Measurements from ENCODE around the gene SPAM1. TPM values are rescaled to one million over a fixed set of nuclear protein-coding genes. Genes with fewer than 3 reads are reported as not detected.

SPAM1 gene
- total RNA-seq, 4 donors from 2014 or later = 1.1 TPM; not detected in 2

DNA sequence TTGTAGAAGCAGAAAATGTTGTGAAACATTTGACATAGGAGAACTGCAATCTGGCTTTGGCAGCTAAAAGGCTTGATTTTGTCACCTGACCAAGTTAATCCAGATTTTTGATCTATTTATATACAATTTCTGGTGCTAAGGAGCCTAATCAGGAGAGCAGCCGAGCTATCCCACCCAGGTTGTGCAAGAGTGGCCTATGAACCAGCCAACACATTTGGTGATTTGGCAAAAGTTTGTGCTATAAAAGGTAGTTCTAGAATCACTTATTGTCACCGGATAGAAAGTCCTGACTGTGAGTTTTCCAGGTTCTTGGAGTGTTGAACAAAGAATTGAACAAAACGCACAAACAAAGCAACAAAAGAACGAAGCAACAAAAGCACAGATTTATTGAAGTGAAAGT lies 1.4 kb upstream of the SPAM1 start:
- DNase-seq = no peak
- H3K27ac ChIP-seq = no peak overlapping the region
- H3K27me3 ChIP-seq = no peaks in the 10 kb centered on the region
- H3K4me1 ChIP-seq = peaks cover 0 to 1% (median 0%) of the 10 kb centered on the region in 4 donors
- no peak for TF ChIP-seq POLR2A (IDR thresholded peaks at IDR 0.05)
- TF ChIP-seq, protein P1, sequence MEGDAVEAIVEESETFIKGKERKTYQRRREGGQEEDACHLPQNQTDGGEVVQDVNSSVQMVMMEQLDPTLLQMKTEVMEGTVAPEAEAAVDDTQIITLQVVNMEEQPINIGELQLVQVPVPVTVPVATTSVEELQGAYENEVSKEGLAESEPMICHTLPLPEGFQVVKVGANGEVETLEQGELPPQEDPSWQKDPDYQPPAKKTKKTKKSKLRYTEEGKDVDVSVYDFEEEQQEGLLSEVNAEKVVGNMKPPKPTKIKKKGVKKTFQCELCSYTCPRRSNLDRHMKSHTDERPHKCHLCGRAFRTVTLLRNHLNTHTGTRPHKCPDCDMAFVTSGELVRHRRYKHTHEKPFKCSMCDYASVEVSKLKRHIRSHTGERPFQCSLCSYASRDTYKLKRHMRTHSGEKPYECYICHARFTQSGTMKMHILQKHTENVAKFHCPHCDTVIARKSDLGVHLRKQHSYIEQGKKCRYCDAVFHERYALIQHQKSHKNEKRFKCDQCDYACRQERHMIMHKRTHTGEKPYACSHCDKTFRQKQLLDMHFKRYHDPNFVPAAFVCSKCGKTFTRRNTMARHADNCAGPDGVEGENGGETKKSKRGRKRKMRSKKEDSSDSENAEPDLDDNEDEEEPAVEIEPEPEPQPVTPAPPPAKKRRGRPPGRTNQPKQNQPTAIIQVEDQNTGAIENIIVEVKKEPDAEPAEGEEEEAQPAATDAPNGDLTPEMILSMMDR (IDR thresholded peaks at IDR 0.05) = no peak
- no peaks in the 10 kb centered on the region for H3K9me3 ChIP-seq
- H3K36me3 ChIP-seq = no peaks in the 10 kb centered on the region
- H3K4me3 ChIP-seq = no peak overlapping the region

DNA sequence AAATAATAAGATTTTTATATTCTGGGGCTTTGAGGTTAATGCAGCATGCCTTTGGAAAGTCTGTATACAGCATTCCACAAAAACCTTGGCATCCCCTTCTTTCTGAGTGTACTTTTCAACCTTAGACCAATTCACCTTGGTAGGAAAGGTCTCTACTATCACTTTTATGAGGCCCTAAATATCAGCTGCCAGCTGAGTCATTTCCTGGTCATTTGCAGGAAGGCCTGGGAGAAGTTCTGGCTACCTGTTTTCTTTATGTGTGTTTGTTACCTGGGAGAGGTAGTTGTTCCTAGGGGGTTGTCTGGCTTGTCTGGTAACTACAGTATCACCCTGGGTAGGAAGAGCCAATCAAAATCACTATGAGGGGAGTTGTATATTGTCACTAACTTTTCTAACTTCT lies 4.1 kb downstream of the SPAM1 start:
- TF ChIP-seq POLR2A (IDR thresholded peaks at IDR 0.05) = no peak
- TF ChIP-seq, protein P1 (IDR thresholded peaks at IDR 0.05) = no peak
- Histone ChIP-seq H3K9me3 (no peaks in the 10 kb centered on the region), H3K4me3 (no peak overlapping the region), H3K4me1 (peaks cover 0 to 5% (median 0%) of the 10 kb centered on the region in 4 donors), H3K27ac (peak overlapping the region in 3 of 4 donors; percentile 13 to 47 (median 20)), H3K27me3 (no peaks in the 10 kb centered on the region), H3K36me3 (no peaks in the 10 kb centered on the region)
- DNase-seq = peak in 1 of 3 donors; percentile 68

DNA sequence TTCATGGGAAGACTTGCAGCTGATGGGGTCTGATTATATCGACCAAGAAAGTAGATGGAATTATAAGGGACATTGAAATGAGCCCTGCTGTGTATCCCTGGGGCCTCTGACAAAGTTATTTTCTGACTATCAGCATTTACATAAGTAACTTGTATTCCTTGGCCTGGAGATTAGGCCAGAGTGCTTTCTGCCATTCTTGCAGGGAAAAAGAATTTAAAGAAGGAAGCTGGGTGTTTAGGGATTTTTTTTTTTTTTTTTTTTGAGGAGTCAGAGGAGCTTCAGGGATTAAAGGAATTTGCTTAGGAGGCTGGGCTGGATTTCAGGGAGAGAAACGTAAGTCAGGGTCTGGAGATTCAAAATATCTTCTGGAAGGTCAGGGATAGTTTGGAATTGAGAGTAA lies 4.6 kb downstream of the SPAM1 start:
- TF ChIP-seq POLR2A (IDR thresholded peaks at IDR 0.05) = no peak
- TF ChIP-seq, protein P1 (IDR thresholded peaks at IDR 0.05) = no peak
- no peaks in the 10 kb centered on the region for H3K9me3 ChIP-seq
- H3K4me1 ChIP-seq = peaks cover 0 to 5% (median 0%) of the 10 kb centered on the region in 4 donors
- no peaks in the 10 kb centered on the region for H3K27me3 ChIP-seq
- no peak for DNase-seq
- peak overlapping the region in 3 of 4 donors; percentile 13 to 47 (median 20) for H3K27ac ChIP-seq
- H3K36me3 ChIP-seq = no peaks in the 10 kb centered on the region
- H3K4me3 ChIP-seq = no peak overlapping the region

DNA sequence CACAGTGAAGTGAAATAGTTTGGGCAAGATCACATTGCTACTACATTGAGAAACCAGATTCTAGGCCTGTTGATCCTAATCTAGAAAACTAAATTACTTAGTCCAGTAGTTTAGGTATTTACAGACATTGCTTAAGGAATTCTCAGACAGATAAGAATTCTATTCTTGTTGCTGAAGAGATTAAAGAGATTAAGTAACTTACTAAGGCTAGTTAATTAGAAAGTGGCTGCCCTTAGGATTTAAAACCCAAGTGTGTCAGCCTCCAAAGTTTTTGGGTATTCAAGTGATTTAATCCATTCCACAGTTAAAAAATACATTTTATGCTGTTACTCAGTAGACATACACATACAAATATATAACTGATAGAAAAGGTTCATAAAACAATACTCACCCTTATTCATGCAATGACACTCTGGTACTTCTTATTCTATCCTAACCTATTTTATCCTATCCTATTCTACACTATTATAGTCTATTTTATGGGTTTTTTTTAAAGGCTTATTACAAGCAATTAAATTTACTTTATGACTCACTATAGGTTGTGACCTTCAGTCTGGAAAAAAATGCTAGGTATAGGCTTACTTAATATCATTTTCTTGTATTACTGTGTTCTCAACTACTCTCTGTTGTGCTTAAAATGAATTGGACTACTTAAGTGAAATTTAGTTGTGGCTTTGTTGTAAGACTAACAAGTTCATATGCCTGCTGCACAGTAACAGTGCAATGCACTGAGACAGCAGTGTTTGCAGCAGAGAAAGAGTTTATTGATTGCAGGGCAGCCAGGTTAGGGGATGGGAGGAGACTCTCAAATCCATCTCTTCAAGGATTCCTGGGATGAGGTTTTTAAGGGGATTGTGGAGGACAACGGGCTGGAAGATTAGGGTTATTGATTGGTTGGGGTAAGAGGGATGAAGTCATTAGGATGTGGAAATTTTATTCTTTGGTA lies 10.7 kb downstream of the SPAM1 start:
- Histone ChIP-seq H3K36me3 (no peaks in the 10 kb centered on the region), H3K4me1 (no peaks in the 10 kb centered on the region), H3K9me3 (peaks cover 0 to 8% (median 0%) of the 10 kb centered on the region in 4 donors), H3K27me3 (no peaks in the 10 kb centered on the region), H3K27ac (no peak overlapping the region), H3K4me3 (no peak overlapping the region)
- no peak for DNase-seq
- TF ChIP-seq, protein P1 (IDR thresholded peaks at IDR 0.05) = no peak
- TF ChIP-seq POLR2A (IDR thresholded peaks at IDR 0.05) = no peak

DNA sequence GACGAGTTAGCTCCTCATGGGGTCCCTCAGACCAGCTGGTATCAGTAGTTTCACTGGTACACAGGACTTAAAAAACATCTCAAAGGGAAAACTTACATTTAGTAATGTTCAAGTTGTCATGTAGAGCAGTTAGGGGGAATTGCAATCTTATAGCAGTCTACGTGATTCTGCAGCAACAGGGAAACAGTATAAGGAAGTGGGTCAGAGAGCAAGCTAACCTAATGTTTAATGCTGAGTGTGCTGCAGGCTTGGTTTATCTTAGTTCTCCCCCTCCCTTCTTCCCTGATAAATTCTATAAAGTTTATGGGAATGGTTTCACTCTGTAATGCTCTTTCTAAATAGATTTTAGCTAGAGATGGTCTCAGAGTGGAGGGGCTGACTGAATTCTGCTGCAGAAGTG lies 11.3 kb downstream of the SPAM1 start:
- H3K4me1 ChIP-seq = no peaks in the 10 kb centered on the region
- H3K27me3 ChIP-seq = no peaks in the 10 kb centered on the region
- H3K27ac ChIP-seq = no peak overlapping the region
- H3K4me3 ChIP-seq = no peak overlapping the region
- no peak for DNase-seq
- H3K9me3 ChIP-seq = peaks cover 0 to 8% (median 0%) of the 10 kb centered on the region in 4 donors
- TF ChIP-seq POLR2A (IDR thresholded peaks at IDR 0.05) = no peak
- TF ChIP-seq, protein P1 (IDR thresholded peaks at IDR 0.05) = no peak
- H3K36me3 ChIP-seq = no peaks in the 10 kb centered on the region

All from Peyer's patch (tissue), 4 donors.